Peyer's patch (tissue), 4 donors: ENCODE measurements around the gene UBR2. TPM values are rescaled to one million over a fixed set of nuclear protein-coding genes. Genes with fewer than 3 reads are reported as not detected.

Experiments
- DNase-seq, 3 donors: peaks; one replicate each; pipeline ENCODE4 v3.0.0-alpha.2; 2017 to 2019
- H3K27ac ChIP-seq, 4 donors: fragments of 200-600 bp; sonication (generic); one replicate each; pipeline ENCODE4 v1.5.1; 2016 to 2019
- H3K27me3 ChIP-seq, 2 donors: fragments of 200-600 bp; sonication (generic); one replicate each; pipeline ENCODE4 v1.5.1; 2019
- H3K36me3 ChIP-seq, 3 donors: fragments of 200-600 bp; sonication (generic); one replicate each; pipeline ENCODE4 v1.5.1; 2016 to 2019
- H3K4me1 ChIP-seq, 4 donors: fragments of 200-600 bp; sonication (generic); one replicate each; pipeline ENCODE4 v1.5.1; 2016 to 2019
- H3K4me3 ChIP-seq, 4 donors: fragments of 200-600 bp; sonication (generic); 1 replicate in 3 of 4; 2 replicates in 1 of 4; pipeline ENCODE4 v1.5.1; 2016 to 2019; ENCODE audit warnings: mild to moderate bottlenecking in 1 of 4
- H3K9me3 ChIP-seq, 4 donors: fragments of 200-600 bp; sonication (generic); one replicate each; pipeline ENCODE4 v1.5.1; 2016 to 2019; ENCODE audit warnings: mild to moderate bottlenecking in 1 of 4
- CTCF ChIP-seq, 6 experiments: fragments of 450-650 bp in 4 of 6; fragments of 200-600 bp in 2 of 6; sonication (generic) in 1 of 6; IDR thresholded peaks; one replicate each; pipeline ENCODE4 v1.5.1; 2017 to 2019; ENCODE audit warnings: antibody characterized with exemption in 6 of 6, mild to moderate bottlenecking in 3 of 6, moderate library complexity in 1 of 6
- POLR2A ChIP-seq, 2 donors: fragments of 450-650 bp; IDR thresholded peaks; one replicate each; pipeline ENCODE4 v1.5.1; 2017; ENCODE audit warnings: antibody characterized with exemption in 2 of 2, mild to moderate bottlenecking in 2 of 2, moderate library complexity in 2 of 2
- total RNA-seq, 4 donors: library from RNA; depleted of rRNA; stranded (reverse); fragments of >200 nt; gene quantifications; one replicate each; pipeline ENCODE4 v1.1.0, GENCODE V29; 2016

Gene UBR2
- total RNA-seq, 4 donors from 2014 or later = 36.4 to 51.2 (median 41.1) TPM

- Histone ChIP-seq H3K27ac (no peak overlapping the region), H3K4me1 (no peaks in the 10 kb centered on the region), H3K4me3 (no peak overlapping the region), H3K9me3 (no peaks in the 10 kb centered on the region), H3K27me3 (no peaks in the 10 kb centered on the region), H3K36me3 (peaks cover 0 to 97% (median 0%) of the 10 kb centered on the region in 3 donors)
- TF ChIP-seq CTCF (IDR thresholded peaks at IDR 0.05) (no peak), POLR2A (IDR thresholded peaks at IDR 0.05) (no peak)
- DNase-seq = no peak
These were observed 80.4 kb downstream of the UBR2 start for GRCh38 chr6:42644211-42644610.

- Histone ChIP-seq H3K9me3 (no peaks in the 10 kb centered on the region), H3K27me3 (no peaks in the 10 kb centered on the region), H3K27ac (no peak overlapping the region), H3K4me3 (no peak overlapping the region), H3K36me3 (peaks cover 0 to 96% (median 0%) of the 10 kb centered on the region in 3 donors), H3K4me1 (no peaks in the 10 kb centered on the region)
- TF ChIP-seq CTCF (IDR thresholded peaks at IDR 0.05) (no peak), POLR2A (IDR thresholded peaks at IDR 0.05) (no peak)
- DNase-seq = no peak
These were observed 88.4 kb downstream of the UBR2 start for GRCh38 chr6:42652024-42652746.

GRCh38 chr6:42653851-42654250 lies 90.0 kb downstream of the UBR2 start:
- peaks cover 0 to 97% (median 7%) of the 10 kb centered on the region in 3 donors for H3K36me3 ChIP-seq
- H3K27ac ChIP-seq = no peak overlapping the region
- no peaks in the 10 kb centered on the region for H3K27me3 ChIP-seq
- no peak for DNase-seq
- H3K9me3 ChIP-seq = no peaks in the 10 kb centered on the region
- H3K4me3 ChIP-seq = no peak overlapping the region
- no peak for TF ChIP-seq CTCF (IDR thresholded peaks at IDR 0.05)
- H3K4me1 ChIP-seq = no peaks in the 10 kb centered on the region

- H3K4me3 ChIP-seq = no peak overlapping the region
- H3K9me3 ChIP-seq = no peaks in the 10 kb centered on the region
- no peak overlapping the region for H3K27ac ChIP-seq
- TF ChIP-seq CTCF (IDR thresholded peaks at IDR 0.05) (no peak), POLR2A (IDR thresholded peaks at IDR 0.05) (no peak)
- no peak for DNase-seq
- peaks cover 0 to 92% (median 11%) of the 10 kb centered on the region in 3 donors for H3K36me3 ChIP-seq
- no peaks in the 10 kb centered on the region for H3K4me1 ChIP-seq
- H3K27me3 ChIP-seq = no peaks in the 10 kb centered on the region
These were observed 96.0 kb downstream of the UBR2 start for GRCh38 chr6:42659806-42660205.

- Histone ChIP-seq H3K27me3 (no peaks in the 10 kb centered on the region), H3K27ac (no peak overlapping the region), H3K4me3 (no peak overlapping the region), H3K36me3 (peaks cover 0 to 94% (median 11%) of the 10 kb centered on the region in 3 donors), H3K9me3 (no peaks in the 10 kb centered on the region), H3K4me1 (no peaks in the 10 kb centered on the region)
- TF ChIP-seq POLR2A (IDR thresholded peaks at IDR 0.05) (no peak), CTCF (IDR thresholded peaks at IDR 0.05) (peak; percentile 87 to 96 (median 92))
- DNase-seq = peak; percentile 78 to 94 (median 81)
These were observed 97.8 kb downstream of the UBR2 start for GRCh38 chr6:42661540-42662153.
